ENCODE results near the gene ATXN7L3. TPM values are rescaled to one million over a fixed set of nuclear protein-coding genes. Genes with fewer than 3 reads are reported as not detected.

Gene ATXN7L3
- total and polyA plus RNA-seq, 2 donors (not counting 3 experiments of a cell fraction or from before 2014, with no cell fraction given), result 61.3 to 82.5 TPM

DNA sequence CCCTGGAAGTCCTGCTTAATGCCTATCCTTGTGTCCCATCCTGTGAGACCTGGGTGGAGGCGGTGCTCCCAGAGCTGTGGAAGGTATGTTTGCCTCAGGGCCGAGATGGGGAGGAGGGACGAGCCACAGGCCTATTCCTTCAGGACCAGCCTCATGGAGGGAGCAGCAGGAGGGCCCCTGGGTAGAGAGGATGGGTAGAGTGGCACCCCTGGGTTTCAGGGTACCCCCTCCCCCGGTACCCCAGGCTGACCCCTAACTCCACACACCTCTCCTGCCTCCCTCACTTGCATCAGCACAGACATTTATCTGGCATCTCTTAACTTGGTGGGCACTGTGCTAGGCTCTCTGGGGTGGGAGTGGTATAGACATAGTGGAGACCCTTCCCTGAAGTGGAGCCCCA is 22.0 kb downstream of the ATXN7L3 start:
- CTCF ChIA-PET, result no interaction called here
- H3K4me2 ChIP-seq (ENCODE audit: insufficient read depth, low read length), result no peak overlapping the region
- H3K9me3 ChIP-seq (replicated peaks; ENCODE audit: control insufficient read depth, insufficient read depth, low read length), result no peaks in the 10 kb centered on the region
- dilution Hi-C loops (cut with MboI; ENCODE audit: extremely low pct_ligation_motif_present, low sequenced_read_pairs), result no loop called here
- no peak overlapping the region for H3K9ac ChIP-seq (replicated peaks; ENCODE audit: extremely low read depth, insufficient read depth, low read length)
- BruUV-seq (replicated peaks), result no TSS peak
- H3K4me1 ChIP-seq (ENCODE audit: control insufficient read depth, extremely low read depth, insufficient read depth, low read length), result no peaks in the 10 kb centered on the region
- H3K9me1 ChIP-seq (replicated peaks; ENCODE audit: control insufficient read depth, extremely low read depth, insufficient read depth, low read length), result no peaks in the 10 kb centered on the region
- H3K27me3 ChIP-seq (ENCODE audit: control insufficient read depth in 2 of 2, insufficient read depth in 2 of 2, low read length in 2 of 2), result no peaks in the 10 kb centered on the region
- POLR2A ChIA-PET, result no interaction called here
- TF ChIP-seq JUN (IDR thresholded peaks at IDR 0.05; ENCODE audit: borderline replicate concordance, insufficient read depth, insufficient read length, low read depth), result no peak
- no peak for TF ChIP-seq GATA2 (IDR thresholded peaks at IDR 0.05; ENCODE audit: insufficient read depth, insufficient read length, low read depth, low read length)
- TF ChIP-seq FOS (IDR thresholded peaks at IDR 0.05; ENCODE audit: borderline replicate concordance, insufficient read depth, low read length), result no peak
- FAIRE-seq (no peak), DNase-seq (ENCODE audit: low read depth, low spot score) (no peak)
- no peak overlapping the region for H3K4me3 ChIP-seq (replicated peaks in 1 of 3; ENCODE audit: insufficient read depth in 1 of 3, low read depth in 1 of 3, low read length in 3 of 3)
- no peak overlapping the region for H2AFZ ChIP-seq (ENCODE audit: low read depth, low read length)
- H3K27ac ChIP-seq (ENCODE audit: insufficient read depth, low read depth, low read length), result no peak overlapping the region
- intact Hi-C loops (cut with micrococcal nuclease), result no loop called here
- peaks cover 1% of the 10 kb centered on the region for H3K79me2 ChIP-seq (ENCODE audit: control insufficient read depth, insufficient read depth, low read length)
- no peaks in the 10 kb centered on the region for H4K20me1 ChIP-seq (replicated peaks; ENCODE audit: control insufficient read depth, extremely low read depth, insufficient read depth, low read length)
- peaks cover 7 to 17% of the 10 kb centered on the region in 2 experiments for H3K36me3 ChIP-seq (ENCODE audit: control insufficient read depth in 2 of 2, extremely low read depth in 1 of 2, insufficient read depth in 2 of 2, low read length in 2 of 2)

- Histone ChIP-seq H3K9me3 (replicated peaks; ENCODE audit: control insufficient read depth, insufficient read depth, low read length) (no peaks in the 10 kb centered on the region), H3K4me3 (replicated peaks in 1 of 3; ENCODE audit: insufficient read depth in 1 of 3, low read depth in 1 of 3, low read length in 3 of 3) (no peak overlapping the region), H3K79me2 (ENCODE audit: control insufficient read depth, insufficient read depth, low read length) (peaks cover 1% of the 10 kb centered on the region), H3K27ac (ENCODE audit: insufficient read depth, low read depth, low read length) (no peak overlapping the region), H3K9me1 (replicated peaks; ENCODE audit: control insufficient read depth, extremely low read depth, insufficient read depth, low read length) (no peaks in the 10 kb centered on the region), H3K27me3 (ENCODE audit: control insufficient read depth in 2 of 2, insufficient read depth in 2 of 2, low read length in 2 of 2) (no peaks in the 10 kb centered on the region), H3K36me3 (ENCODE audit: control insufficient read depth in 2 of 2, extremely low read depth in 1 of 2, insufficient read depth in 2 of 2, low read length in 2 of 2) (peaks cover 3 to 14% of the 10 kb centered on the region in 2 experiments), H3K4me1 (ENCODE audit: control insufficient read depth, extremely low read depth, insufficient read depth, low read length) (no peaks in the 10 kb centered on the region), H3K4me2 (ENCODE audit: insufficient read depth, low read length) (no peak overlapping the region), H4K20me1 (replicated peaks; ENCODE audit: control insufficient read depth, extremely low read depth, insufficient read depth, low read length) (no peaks in the 10 kb centered on the region), H3K9ac (replicated peaks; ENCODE audit: extremely low read depth, insufficient read depth, low read length) (no peak overlapping the region), H2AFZ (ENCODE audit: low read depth, low read length) (no peak overlapping the region)
- no TSS peak for BruUV-seq (replicated peaks)
- intact Hi-C loops (cut with micrococcal nuclease) (no loop called here), dilution Hi-C loops (cut with MboI; ENCODE audit: extremely low pct_ligation_motif_present, low sequenced_read_pairs) (no loop called here)
- ChIA-PET POLR2A (interaction anchor here (0.7 kb wide), 1 partner anchor 72 kb away, joined by 5 read pairs; no protein-coding TSS in a partner anchor), CTCF (interaction anchor here (1.2 kb wide), 1 partner anchor 9 kb away, joined by 3 read pairs; no protein-coding TSS in a partner anchor)
- FAIRE-seq, result no peak
- DNase-seq (ENCODE audit: low read depth, low spot score), result no peak
- TF ChIP-seq POLR2A (IDR thresholded peaks at IDR 0.05; ENCODE audit: low read depth, low read length) (no peak), FOS (IDR thresholded peaks at IDR 0.05; ENCODE audit: borderline replicate concordance, insufficient read depth, low read length) (no peak), MAX (IDR thresholded peaks at IDR 0.05; ENCODE audit: insufficient read depth, insufficient read length) (no peak), POLR2AphosphoS5 (IDR thresholded peaks at IDR 0.05; ENCODE audit: insufficient read depth, low read depth, low read length) (no peak), JUN (IDR thresholded peaks at IDR 0.05; ENCODE audit: borderline replicate concordance, insufficient read depth, insufficient read length, low read depth) (no peak), GATA2 (IDR thresholded peaks at IDR 0.05; ENCODE audit: insufficient read depth, insufficient read length, low read depth, low read length) (no peak), EZH2 (IDR thresholded peaks at IDR 0.05; ENCODE audit: borderline replicate concordance, low read depth, low read length, severe bottlenecking) (no peak), MYC (IDR thresholded peaks at IDR 0.05; ENCODE audit: low read depth, low read length) (no peak)
- TF ChIP-seq, protein P1, sequence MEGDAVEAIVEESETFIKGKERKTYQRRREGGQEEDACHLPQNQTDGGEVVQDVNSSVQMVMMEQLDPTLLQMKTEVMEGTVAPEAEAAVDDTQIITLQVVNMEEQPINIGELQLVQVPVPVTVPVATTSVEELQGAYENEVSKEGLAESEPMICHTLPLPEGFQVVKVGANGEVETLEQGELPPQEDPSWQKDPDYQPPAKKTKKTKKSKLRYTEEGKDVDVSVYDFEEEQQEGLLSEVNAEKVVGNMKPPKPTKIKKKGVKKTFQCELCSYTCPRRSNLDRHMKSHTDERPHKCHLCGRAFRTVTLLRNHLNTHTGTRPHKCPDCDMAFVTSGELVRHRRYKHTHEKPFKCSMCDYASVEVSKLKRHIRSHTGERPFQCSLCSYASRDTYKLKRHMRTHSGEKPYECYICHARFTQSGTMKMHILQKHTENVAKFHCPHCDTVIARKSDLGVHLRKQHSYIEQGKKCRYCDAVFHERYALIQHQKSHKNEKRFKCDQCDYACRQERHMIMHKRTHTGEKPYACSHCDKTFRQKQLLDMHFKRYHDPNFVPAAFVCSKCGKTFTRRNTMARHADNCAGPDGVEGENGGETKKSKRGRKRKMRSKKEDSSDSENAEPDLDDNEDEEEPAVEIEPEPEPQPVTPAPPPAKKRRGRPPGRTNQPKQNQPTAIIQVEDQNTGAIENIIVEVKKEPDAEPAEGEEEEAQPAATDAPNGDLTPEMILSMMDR (IDR thresholded peaks at IDR 0.05; ENCODE audit: extremely low read depth in 1 of 2, insufficient read depth in 1 of 2, low read depth in 1 of 2, low read length in 2 of 2), result no peak
These were observed 22.8 kb downstream of the ATXN7L3 start for GRCh38 chr17:44176671-44177501.

Measured in endothelial cell of umbilical vein (primary cell).